ENCODE data around the gene HNRNPLL. TPM values are rescaled to one million over a fixed set of nuclear protein-coding genes. Genes with fewer than 3 reads are reported as not detected.

HNRNPLL gene
- total RNA-seq, 3 donors from 2014 or later (not counting 1 experiment from before 2014, with no cell fraction given): 7.3 to 18.4 (median 8.8) TPM

- TF ChIP-seq, protein P1, sequence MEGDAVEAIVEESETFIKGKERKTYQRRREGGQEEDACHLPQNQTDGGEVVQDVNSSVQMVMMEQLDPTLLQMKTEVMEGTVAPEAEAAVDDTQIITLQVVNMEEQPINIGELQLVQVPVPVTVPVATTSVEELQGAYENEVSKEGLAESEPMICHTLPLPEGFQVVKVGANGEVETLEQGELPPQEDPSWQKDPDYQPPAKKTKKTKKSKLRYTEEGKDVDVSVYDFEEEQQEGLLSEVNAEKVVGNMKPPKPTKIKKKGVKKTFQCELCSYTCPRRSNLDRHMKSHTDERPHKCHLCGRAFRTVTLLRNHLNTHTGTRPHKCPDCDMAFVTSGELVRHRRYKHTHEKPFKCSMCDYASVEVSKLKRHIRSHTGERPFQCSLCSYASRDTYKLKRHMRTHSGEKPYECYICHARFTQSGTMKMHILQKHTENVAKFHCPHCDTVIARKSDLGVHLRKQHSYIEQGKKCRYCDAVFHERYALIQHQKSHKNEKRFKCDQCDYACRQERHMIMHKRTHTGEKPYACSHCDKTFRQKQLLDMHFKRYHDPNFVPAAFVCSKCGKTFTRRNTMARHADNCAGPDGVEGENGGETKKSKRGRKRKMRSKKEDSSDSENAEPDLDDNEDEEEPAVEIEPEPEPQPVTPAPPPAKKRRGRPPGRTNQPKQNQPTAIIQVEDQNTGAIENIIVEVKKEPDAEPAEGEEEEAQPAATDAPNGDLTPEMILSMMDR (IDR thresholded peaks at IDR 0.05): no peak
- Histone ChIP-seq H3K27me3 (ENCODE audit: control insufficient read depth, insufficient read depth, low read length) (peaks cover 2% of the 10 kb centered on the region), H3K27ac (ENCODE audit: low read length) (no peak overlapping the region), H3K4me1 (ENCODE audit: control insufficient read depth, insufficient read depth, low read length) (peaks cover 16% of the 10 kb centered on the region), H3K36me3 (ENCODE audit: control insufficient read depth, insufficient read depth, low read length) (no peaks in the 10 kb centered on the region), H3K4me3 (ENCODE audit: low read length) (peak overlapping the region; percentile 85), H3K9me3 (ENCODE audit: control insufficient read depth, insufficient read depth, low read length) (no peaks in the 10 kb centered on the region)
- peaks cover 13 to 23% of the 10 kb centered on the region in 2 donors for H3K4me1 Mint-ChIP-seq
- no peak for DNase-seq
- H3K36me3 Mint-ChIP-seq: no peaks in the 10 kb centered on the region
- peaks cover 14 to 16% of the 10 kb centered on the region in 2 donors for H3K27me3 Mint-ChIP-seq (ENCODE audit: low read depth in 2 of 2)
- H3K4me3 Mint-ChIP-seq: peak overlapping the region; percentile 89
- WGBS (ENCODE audit: insufficient coverage): 56% methylated on average over 5 of the region's 9 CpGs
- ATAC-seq: no peak
- no peak overlapping the region for H3K27ac Mint-ChIP-seq
- intact Hi-C loops (cut with micrococcal nuclease): loop anchor here (5.0 kb wide), 2 partner anchors 66 to 141 kb away; partner anchors contain the start of gene GALM
- H3K9me3 Mint-ChIP-seq: no peaks in the 10 kb centered on the region
These were observed 1.7 kb downstream of the HNRNPLL start for GRCh38 chr2:38600921-38601455.

DNA sequence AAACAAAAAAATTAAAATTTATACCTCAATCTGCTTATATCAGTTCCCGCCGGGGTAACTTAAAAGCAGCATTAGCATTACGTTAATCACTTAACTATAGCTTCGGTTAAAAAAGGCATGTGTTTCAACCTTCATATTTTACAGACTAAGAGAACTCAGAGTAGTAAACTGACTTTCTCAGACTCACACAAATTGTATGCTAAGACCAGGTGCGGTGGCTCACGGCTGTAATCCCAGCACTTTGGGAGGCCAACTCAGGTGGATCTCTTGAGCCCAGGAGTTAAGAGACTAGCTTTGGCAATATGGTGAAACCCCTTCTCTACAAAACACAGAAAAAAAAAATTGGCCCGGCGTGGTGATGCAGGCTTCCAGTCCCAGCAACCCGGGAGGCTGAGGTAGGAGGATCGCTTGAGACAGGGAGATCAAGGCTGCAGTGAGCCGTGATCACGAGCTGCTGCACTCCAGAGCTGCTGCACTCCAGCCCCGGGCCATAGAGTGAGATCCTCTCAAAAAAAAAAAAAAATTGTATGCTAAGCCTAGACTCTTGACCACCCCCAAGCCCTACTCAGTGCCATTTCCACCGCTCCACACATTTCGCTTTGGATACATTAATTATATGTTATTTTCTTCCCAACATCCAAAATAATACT, 2.4 kb downstream of the HNRNPLL start:
- peak overlapping the region; percentile 58 for H3K4me3 Mint-ChIP-seq
- Histone ChIP-seq H3K4me3 (ENCODE audit: low read length) (peak overlapping the region; percentile 5), H3K9me3 (ENCODE audit: control insufficient read depth, insufficient read depth, low read length) (no peaks in the 10 kb centered on the region), H3K36me3 (ENCODE audit: control insufficient read depth, insufficient read depth, low read length) (no peaks in the 10 kb centered on the region), H3K27me3 (ENCODE audit: control insufficient read depth, insufficient read depth, low read length) (peaks cover 2% of the 10 kb centered on the region), H3K4me1 (ENCODE audit: control insufficient read depth, insufficient read depth, low read length) (peaks cover 16% of the 10 kb centered on the region), H3K27ac (ENCODE audit: low read length) (peak overlapping the region; percentile 13)
- TF ChIP-seq, protein P1 (IDR thresholded peaks at IDR 0.05): no peak
- peak in 1 of 2 donors; percentile 44 for DNase-seq
- H3K36me3 Mint-ChIP-seq: no peaks in the 10 kb centered on the region
- no peak overlapping the region for H3K27ac Mint-ChIP-seq
- ATAC-seq: no peak
- WGBS (ENCODE audit: insufficient coverage): 77% methylated on average over 13 of the region's 15 CpGs
- intact Hi-C loops (cut with micrococcal nuclease): loop anchor here (5.0 kb wide), 2 partner anchors 67 to 142 kb away; partner anchors contain the start of gene GALM
- no peaks in the 10 kb centered on the region for H3K9me3 Mint-ChIP-seq
- H3K27me3 Mint-ChIP-seq (ENCODE audit: low read depth in 2 of 2): peaks cover 9 to 12% of the 10 kb centered on the region in 2 donors
- peaks cover 13 to 23% of the 10 kb centered on the region in 2 donors for H3K4me1 Mint-ChIP-seq

DNA sequence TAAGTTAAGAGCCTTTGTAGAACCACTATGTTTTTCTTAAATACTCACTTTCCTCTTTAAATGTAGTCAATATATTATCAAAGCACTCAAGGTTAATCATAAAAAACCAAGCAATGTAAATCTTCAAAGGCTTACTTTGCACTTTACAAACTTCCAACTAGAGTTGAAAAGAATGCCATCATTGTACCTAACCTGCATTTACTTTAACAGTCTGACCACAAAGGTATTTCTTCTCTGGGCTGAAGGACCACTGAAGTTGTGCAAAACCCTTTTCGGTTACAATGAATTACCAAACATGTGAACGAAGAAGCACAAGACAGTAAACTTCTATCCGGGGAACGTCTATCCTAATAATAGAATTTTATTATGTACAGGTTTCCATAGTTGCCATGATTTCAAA, 3.0 kb downstream of the HNRNPLL start:
- no peak overlapping the region for H3K27ac ChIP-seq (ENCODE audit: low read length)
- Mint-ChIP-seq H3K9me3 (no peaks in the 10 kb centered on the region), H3K4me3 (no peak overlapping the region), H3K27ac (no peak overlapping the region), H3K27me3 (ENCODE audit: low read depth in 2 of 2) (peaks cover 5 to 6% of the 10 kb centered on the region in 2 donors), H3K36me3 (no peaks in the 10 kb centered on the region), H3K4me1 (peaks cover 13 to 23% of the 10 kb centered on the region in 2 donors)
- no peak for ATAC-seq
- H3K4me3 ChIP-seq (ENCODE audit: low read length): no peak overlapping the region
- intact Hi-C loops (cut with micrococcal nuclease): loop anchor here (5.0 kb wide), 2 partner anchors 68 to 143 kb away; partner anchors contain the start of gene GALM
- no peaks in the 10 kb centered on the region for H3K36me3 ChIP-seq (ENCODE audit: control insufficient read depth, insufficient read depth, low read length)
- H3K27me3 ChIP-seq (ENCODE audit: control insufficient read depth, insufficient read depth, low read length): peaks cover 2% of the 10 kb centered on the region
- H3K4me1 ChIP-seq (ENCODE audit: control insufficient read depth, insufficient read depth, low read length): peaks cover 21% of the 10 kb centered on the region
- WGBS (ENCODE audit: insufficient coverage): 66% methylated on average over 2 of the region's 4 CpGs
- DNase-seq: peak in 1 of 2 donors; percentile 38
- TF ChIP-seq, protein P1 (IDR thresholded peaks at IDR 0.05): no peak
- H3K9me3 ChIP-seq (ENCODE audit: control insufficient read depth, insufficient read depth, low read length): no peaks in the 10 kb centered on the region
